IMR-90 (cell line): ENCODE results near the gene C20orf144. TPM values are rescaled to one million over a fixed set of nuclear protein-coding genes. Genes with fewer than 3 reads are reported as not detected.

Experiments used
- ATAC-seq: fragments of 200-7000 bp; cut with Tn5 transposase; 2 replicates; pipeline ENCODE4 v1.9.1; 2020; ENCODE audit warnings: low read depth, mild to moderate bottlenecking, moderate library complexity
- BruUV-seq: library from RNA; stranded (reverse); fragments of 400-500 nt; replicated peaks from 2 replicates; lab custom pipeline; 2021; lab: Mats Ljungman, UMichigan
- CTCF ChIA-PET: fragments of 300-600 bp; formaldehyde crosslinking; extraction: SDS; loops from one replicate; lab custom pipeline; 2021; ENCODE audit warnings: antibody characterized with exemption; lab: Yijun Ruan, JAX
- POLR2A ChIA-PET: fragments of 300-600 bp; sonication (Branson Sonifier 250); formaldehyde crosslinking; loops from one replicate; lab custom pipeline; 2022; ENCODE audit warnings: antibody characterized with exemption; ENCODE audit not compliant: unreplicated experiment; lab: Charles Lee
- DNase-seq: peaks from one replicate; pipeline ENCODE4 v3.0.0; 2013
- H2AFZ ChIP-seq: replicated peaks from 2 replicates; pipeline ENCODE3; 2013; ENCODE audit warnings: low read length, mild to moderate bottlenecking; ENCODE audit not compliant: poor library complexity
- H2AK5ac ChIP-seq: 2 replicates; pipeline ENCODE4 v1.6.1; 2013; ENCODE audit warnings: low read depth, low read length, inconsistent platforms
- H2AK9ac ChIP-seq: replicated peaks from 2 replicates; pipeline ENCODE3; 2013; ENCODE audit warnings: mild to moderate bottlenecking, low read depth, low read length, moderate library complexity; ENCODE audit not compliant: poor library complexity
- H2BK120ac ChIP-seq: 2 replicates; pipeline ENCODE4 v1.6.1; 2013; ENCODE audit warnings: low read depth, low read length, inconsistent platforms
- H2BK15ac ChIP-seq: 3 replicates; pipeline ENCODE4 v1.6.1; 2013; ENCODE audit warnings: low read depth, low read length, inconsistent platforms
- H2BK20ac ChIP-seq: 2 replicates; pipeline ENCODE4 v1.6.1; 2013; ENCODE audit warnings: low read depth, mild to moderate bottlenecking, inconsistent platforms, low read length, moderate library complexity
- H2BK5ac ChIP-seq: 2 replicates; pipeline ENCODE4 v1.6.1; 2013; ENCODE audit warnings: mild to moderate bottlenecking, low read depth, low read length, inconsistent platforms; ENCODE audit not compliant: poor library complexity, severe bottlenecking
- H3K14ac ChIP-seq: replicated peaks from 2 replicates; pipeline ENCODE4 v1.6.1; 2013; ENCODE audit warnings: low read depth, low read length, inconsistent platforms
- H3K18ac ChIP-seq: 2 replicates; pipeline ENCODE4 v1.6.1; 2013; ENCODE audit warnings: low read depth, low read length, control low read depth
- H3K23ac ChIP-seq: 2 replicates; pipeline ENCODE4 v1.6.1; 2013; ENCODE audit warnings: low read depth, low read length, inconsistent platforms
- H3K27ac ChIP-seq: 2 replicates; pipeline ENCODE4 v1.5.1; 2013; ENCODE audit warnings: mild to moderate bottlenecking, control low read depth, low read length; ENCODE audit not compliant: insufficient read depth
- H3K27me3 ChIP-seq: 2 replicates; pipeline ENCODE4 v1.6.1; 2013; ENCODE audit warnings: low read length; ENCODE audit not compliant: control insufficient read depth, insufficient read depth
- H3K36me3 ChIP-seq: 2 replicates; pipeline ENCODE4 v1.6.1; 2013; ENCODE audit warnings: low read length, mixed read lengths; ENCODE audit not compliant: control insufficient read depth, insufficient read depth
- H3K4ac ChIP-seq: 2 replicates; pipeline ENCODE4 v1.6.1; 2013; ENCODE audit warnings: low read depth, low read length, inconsistent platforms
- H3K4me1 ChIP-seq: 2 replicates; pipeline ENCODE4 v1.6.1; 2013; ENCODE audit warnings: low read length, mixed read lengths; ENCODE audit not compliant: control insufficient read depth, insufficient read depth
- H3K4me2 ChIP-seq: 2 replicates; pipeline ENCODE4 v1.6.1; 2013; ENCODE audit warnings: low read depth, mild to moderate bottlenecking, control low read depth, low read length, moderate library complexity
- H3K4me3 ChIP-seq: 2 replicates; pipeline ENCODE4 v1.5.1; 2013; ENCODE audit warnings: low read depth, mild to moderate bottlenecking, control low read depth, low read length, moderate library complexity; ENCODE audit not compliant: insufficient read depth
- H3K56ac ChIP-seq: 2 replicates; pipeline ENCODE4 v1.6.1; 2013; ENCODE audit warnings: low read length, inconsistent platforms; ENCODE audit not compliant: insufficient read depth; ENCODE audit errors: extremely low read depth
- H3K79me1 ChIP-seq, 2 experiments: 2 replicates each; pipeline ENCODE4 v1.6.1; 2013; ENCODE audit warnings: low read length in 2 of 2, inconsistent platforms in 1 of 2, low read depth in 1 of 2
- H3K9ac ChIP-seq: 2 replicates; pipeline ENCODE4 v1.6.1; 2013; ENCODE audit warnings: low read depth, low read length, control low read depth
- H3K9me1 ChIP-seq: 2 replicates; pipeline ENCODE4 v1.6.1; 2013; ENCODE audit warnings: low read length, inconsistent platforms; ENCODE audit not compliant: insufficient read depth
- H3K9me3 ChIP-seq: 2 replicates; pipeline ENCODE4 v1.6.1; 2013; ENCODE audit warnings: low read length; ENCODE audit not compliant: control insufficient read depth, insufficient read depth
- H4K20me1 ChIP-seq: 2 replicates; pipeline ENCODE4 v1.6.1; 2013; ENCODE audit warnings: low read length, inconsistent platforms; ENCODE audit not compliant: insufficient read depth
- H4K5ac ChIP-seq: 2 replicates; pipeline ENCODE4 v1.6.1; 2013; ENCODE audit warnings: mild to moderate bottlenecking, low read depth, low read length, control low read depth
- H4K8ac ChIP-seq, 2 experiments: 2 replicates each; pipeline ENCODE4 v1.6.1; 2013; ENCODE audit warnings: low read depth in 2 of 2, low read length in 2 of 2, control low read depth in 1 of 2, inconsistent platforms in 1 of 2
- H4K91ac ChIP-seq: 2 replicates; pipeline ENCODE4 v1.6.1; 2013; ENCODE audit warnings: low read depth, low read length, inconsistent platforms; ENCODE audit not compliant: insufficient read depth
- CEBPB ChIP-seq: IDR thresholded peaks from 2 replicates; pipeline ENCODE4 v1.6.1; 2012; ENCODE audit warnings: low read depth, low read length, improper control_type of control experiment
- CHD1 ChIP-seq: IDR thresholded peaks from 2 replicates; pipeline ENCODE4 v1.6.1; 2012; ENCODE audit warnings: low read depth, low read length, improper control_type of control experiment
- MAFK ChIP-seq: IDR thresholded peaks from 2 replicates; pipeline ENCODE4 v1.6.1; 2012; ENCODE audit warnings: low read depth, low read length, improper control_type of control experiment
- MAZ ChIP-seq: IDR thresholded peaks from 2 replicates; pipeline ENCODE4 v1.6.1; 2012; ENCODE audit warnings: low read depth, mild to moderate bottlenecking, low read length, improper control_type of control experiment, moderate library complexity, borderline replicate concordance
- MXI1 ChIP-seq: IDR thresholded peaks from 2 replicates; pipeline ENCODE4 v1.6.1; 2012; ENCODE audit warnings: low read depth, mild to moderate bottlenecking, low read length, moderate library complexity, borderline replicate concordance
- POLR2A ChIP-seq: IDR thresholded peaks from 2 replicates; pipeline ENCODE4 v1.6.1; 2012; ENCODE audit warnings: mild to moderate bottlenecking, low read depth, low read length
- RFX5 ChIP-seq: IDR thresholded peaks from 2 replicates; pipeline ENCODE4 v1.8.0; 2012; ENCODE audit warnings: low read depth, mild to moderate bottlenecking, low read length, moderate library complexity
- SMC3 ChIP-seq: fragments of 150-350 bp; IDR thresholded peaks from 2 replicates; pipeline ENCODE4 v1.6.1; 2016; ENCODE audit warnings: low read depth, mild to moderate bottlenecking, antibody characterized with exemption, low read length, moderate library complexity
- WGBS, 2 experiments: methylation state at CpG; one replicate each; pipeline versions ENCODE4 v1.1.5 to v1.1.7; 2013; ENCODE audit warnings: missing lambda C conversion rate in 2 of 2; ENCODE audit not compliant: insufficient read length in 1 of 2; ENCODE audit errors: extremely low coverage in 2 of 2; 5-methylcytosine and 5-hydroxymethylcytosine counted together
- dilution Hi-C: fragments of 300-500 bp; cut with HindIII; formaldehyde crosslinking; loops from one replicate; pipeline ENCODE4 v1.14.3; 2018; ENCODE audit warnings: low sequenced_read_pairs; ENCODE audit not compliant: unreplicated experiment
- in situ Hi-C: fragments of 300-500 bp; cut with MboI; formaldehyde crosslinking; loops from 3 replicates; pipeline ENCODE4 v1.14.3; 2019; ENCODE audit warnings: low sequenced_read_pairs, inconsistent platforms, mixed read lengths
- intact Hi-C: fragments of 100-400 bp; cut with micrococcal nuclease; formaldehyde crosslinking; loops from 2 replicates; pipeline ENCODE4 v1.10.0; 2022
- polyA plus RNA-seq, 3 experiments: library from polyadenylated mRNA; depleted of rRNA; stranded (reverse); fragments of >200 nt; gene quantifications; 2 replicates each; pipeline ENCODE4 v1.2.3, GENCODE V29; 2012; ENCODE audit warnings: low replicate concordance in 1 of 3
- total RNA-seq: library from RNA; depleted of rRNA; stranded (reverse); fragments of >200 nt; gene quantifications from 2 replicates; pipeline ENCODE4 v1.2.3, GENCODE V29; 2012
- TF ChIP-seq, protein P1 (sequence below): fragments of 150-350 bp; IDR thresholded peaks from 2 replicates; pipeline ENCODE4 v1.6.1; 2016; ENCODE audit warnings: low read depth, mild to moderate bottlenecking, low read length, moderate library complexity, borderline replicate concordance
- TF ChIP-seq, protein P2 (sequence below): fragments of 150-350 bp; IDR thresholded peaks from 2 replicates; pipeline ENCODE4 v1.6.1; 2017; ENCODE audit warnings: mild to moderate bottlenecking, antibody characterized with exemption, low read length, low read depth
- TF ChIP-seq, protein P3 (sequence below): conservative IDR thresholded peaks from 2 replicates; pipeline ENCODE4 v1.5.1; 2012; ENCODE audit warnings: mild to moderate bottlenecking, low read depth, low read length, improper control_type of control experiment

C20orf144 gene
- total and polyA plus RNA-seq, 2 of the 4 experiments (the other 2 are of a cell fraction): under 0.01 to 0.19 TPM

DNA sequence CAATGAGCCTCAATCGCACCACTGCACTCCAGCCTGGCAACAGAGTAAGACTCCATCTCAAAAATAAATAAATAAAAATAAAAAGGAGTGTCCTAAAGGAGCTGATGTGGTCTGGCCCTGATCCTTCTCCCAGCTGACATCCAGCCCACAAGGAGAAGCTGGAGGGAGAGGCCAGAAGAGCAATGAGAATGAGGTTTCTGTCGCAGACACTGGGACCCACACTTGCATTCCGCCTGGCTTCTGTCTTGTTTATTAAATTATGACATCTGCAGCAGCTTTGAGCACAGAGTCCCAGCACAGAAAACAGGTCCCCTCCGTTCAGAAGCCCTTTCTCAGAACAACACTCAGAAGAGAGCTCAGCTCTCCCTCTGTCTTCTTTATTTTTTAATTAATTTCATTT lies 34.3 kb downstream of the C20orf144 start:
- Histone ChIP-seq H4K20me1 (no peaks in the 10 kb centered on the region), H3K9me3 (no peaks in the 10 kb centered on the region), H2AK9ac (no peak overlapping the region), H2AK5ac (no peak overlapping the region), H4K8ac (no peak overlapping the region), H4K91ac (no peak overlapping the region), H3K4me2 (no peak overlapping the region), H3K9me1 (no peaks in the 10 kb centered on the region), H3K14ac (no peak overlapping the region), H3K27me3 (no peaks in the 10 kb centered on the region), H3K4me1 (no peaks in the 10 kb centered on the region), H2BK20ac (no peak overlapping the region), H3K79me1 (no peaks in the 10 kb centered on the region), H3K18ac (no peak overlapping the region), H2AFZ (no peak overlapping the region), H3K4me3 (no peak overlapping the region), H3K9ac (no peak overlapping the region), H3K27ac (no peak overlapping the region), H3K36me3 (no peaks in the 10 kb centered on the region), H2BK15ac (no peak overlapping the region), H3K4ac (no peak overlapping the region), H4K5ac (no peak overlapping the region), H3K23ac (no peak overlapping the region), H2BK5ac (no peak overlapping the region), H2BK120ac (no peak overlapping the region), H3K56ac (no peak overlapping the region)
- CTCF ChIA-PET: no interaction called here
- no TSS peak for BruUV-seq
- ATAC-seq: no peak
- intact Hi-C loops (no loop called here), in situ Hi-C loops (no loop called here), dilution Hi-C loops (no loop called here)
- WGBS, 2 experiments: 60% methylated on average over 1 of the region's 4 CpGs; no CpG with 5 or more reads in 1 of the 2 experiments
- DNase-seq: no peak
- POLR2A ChIA-PET: no interaction called here
- TF ChIP-seq, protein P1, sequence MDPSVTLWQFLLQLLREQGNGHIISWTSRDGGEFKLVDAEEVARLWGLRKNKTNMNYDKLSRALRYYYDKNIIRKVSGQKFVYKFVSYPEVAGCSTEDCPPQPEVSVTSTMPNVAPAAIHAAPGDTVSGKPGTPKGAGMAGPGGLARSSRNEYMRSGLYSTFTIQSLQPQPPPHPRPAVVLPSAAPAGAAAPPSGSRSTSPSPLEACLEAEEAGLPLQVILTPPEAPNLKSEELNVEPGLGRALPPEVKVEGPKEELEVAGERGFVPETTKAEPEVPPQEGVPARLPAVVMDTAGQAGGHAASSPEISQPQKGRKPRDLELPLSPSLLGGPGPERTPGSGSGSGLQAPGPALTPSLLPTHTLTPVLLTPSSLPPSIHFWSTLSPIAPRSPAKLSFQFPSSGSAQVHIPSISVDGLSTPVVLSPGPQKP: no peak
- no peak for TF ChIP-seq SMC3
- TF ChIP-seq MAZ: no peak
- TF ChIP-seq, protein P2, sequence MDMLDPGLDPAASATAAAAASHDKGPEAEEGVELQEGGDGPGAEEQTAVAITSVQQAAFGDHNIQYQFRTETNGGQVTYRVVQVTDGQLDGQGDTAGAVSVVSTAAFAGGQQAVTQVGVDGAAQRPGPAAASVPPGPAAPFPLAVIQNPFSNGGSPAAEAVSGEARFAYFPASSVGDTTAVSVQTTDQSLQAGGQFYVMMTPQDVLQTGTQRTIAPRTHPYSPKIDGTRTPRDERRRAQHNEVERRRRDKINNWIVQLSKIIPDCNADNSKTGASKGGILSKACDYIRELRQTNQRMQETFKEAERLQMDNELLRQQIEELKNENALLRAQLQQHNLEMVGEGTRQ: no peak
- no peak for TF ChIP-seq RFX5
- TF ChIP-seq MXI1: no peak
- TF ChIP-seq POLR2A: no peak
- TF ChIP-seq CHD1: no peak
- no peak for TF ChIP-seq MAFK
- TF ChIP-seq CEBPB: no peak
- TF ChIP-seq, protein P3, sequence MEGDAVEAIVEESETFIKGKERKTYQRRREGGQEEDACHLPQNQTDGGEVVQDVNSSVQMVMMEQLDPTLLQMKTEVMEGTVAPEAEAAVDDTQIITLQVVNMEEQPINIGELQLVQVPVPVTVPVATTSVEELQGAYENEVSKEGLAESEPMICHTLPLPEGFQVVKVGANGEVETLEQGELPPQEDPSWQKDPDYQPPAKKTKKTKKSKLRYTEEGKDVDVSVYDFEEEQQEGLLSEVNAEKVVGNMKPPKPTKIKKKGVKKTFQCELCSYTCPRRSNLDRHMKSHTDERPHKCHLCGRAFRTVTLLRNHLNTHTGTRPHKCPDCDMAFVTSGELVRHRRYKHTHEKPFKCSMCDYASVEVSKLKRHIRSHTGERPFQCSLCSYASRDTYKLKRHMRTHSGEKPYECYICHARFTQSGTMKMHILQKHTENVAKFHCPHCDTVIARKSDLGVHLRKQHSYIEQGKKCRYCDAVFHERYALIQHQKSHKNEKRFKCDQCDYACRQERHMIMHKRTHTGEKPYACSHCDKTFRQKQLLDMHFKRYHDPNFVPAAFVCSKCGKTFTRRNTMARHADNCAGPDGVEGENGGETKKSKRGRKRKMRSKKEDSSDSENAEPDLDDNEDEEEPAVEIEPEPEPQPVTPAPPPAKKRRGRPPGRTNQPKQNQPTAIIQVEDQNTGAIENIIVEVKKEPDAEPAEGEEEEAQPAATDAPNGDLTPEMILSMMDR: no peak
